D721Med (cell line): ENCODE measurements around the gene TRIM9.
A peak's percentile ranks its signal among the peaks of the same experiment; 100 is the strongest.

Experiments used
- DNase-seq: peaks from one replicate; pipeline ENCODE4 v3.0.0; 2011; ENCODE audit warnings: low spot score; ENCODE audit not compliant: insufficient read length
- FAIRE-seq: peaks from 2 replicates; lab custom pipeline; 2011; peaks lifted over from hg19 to GRCh38; lab: Jason Lieb, UNC
- TF ChIP-seq, protein P1 (sequence below): IDR thresholded peaks from 2 replicates; pipeline ENCODE4 v1.5.1; 2012; ENCODE audit warnings: mild to moderate bottlenecking, control low read depth; ENCODE audit not compliant: insufficient read depth; ENCODE audit errors: missing control alignments

The TRIM9 gene

DNA sequence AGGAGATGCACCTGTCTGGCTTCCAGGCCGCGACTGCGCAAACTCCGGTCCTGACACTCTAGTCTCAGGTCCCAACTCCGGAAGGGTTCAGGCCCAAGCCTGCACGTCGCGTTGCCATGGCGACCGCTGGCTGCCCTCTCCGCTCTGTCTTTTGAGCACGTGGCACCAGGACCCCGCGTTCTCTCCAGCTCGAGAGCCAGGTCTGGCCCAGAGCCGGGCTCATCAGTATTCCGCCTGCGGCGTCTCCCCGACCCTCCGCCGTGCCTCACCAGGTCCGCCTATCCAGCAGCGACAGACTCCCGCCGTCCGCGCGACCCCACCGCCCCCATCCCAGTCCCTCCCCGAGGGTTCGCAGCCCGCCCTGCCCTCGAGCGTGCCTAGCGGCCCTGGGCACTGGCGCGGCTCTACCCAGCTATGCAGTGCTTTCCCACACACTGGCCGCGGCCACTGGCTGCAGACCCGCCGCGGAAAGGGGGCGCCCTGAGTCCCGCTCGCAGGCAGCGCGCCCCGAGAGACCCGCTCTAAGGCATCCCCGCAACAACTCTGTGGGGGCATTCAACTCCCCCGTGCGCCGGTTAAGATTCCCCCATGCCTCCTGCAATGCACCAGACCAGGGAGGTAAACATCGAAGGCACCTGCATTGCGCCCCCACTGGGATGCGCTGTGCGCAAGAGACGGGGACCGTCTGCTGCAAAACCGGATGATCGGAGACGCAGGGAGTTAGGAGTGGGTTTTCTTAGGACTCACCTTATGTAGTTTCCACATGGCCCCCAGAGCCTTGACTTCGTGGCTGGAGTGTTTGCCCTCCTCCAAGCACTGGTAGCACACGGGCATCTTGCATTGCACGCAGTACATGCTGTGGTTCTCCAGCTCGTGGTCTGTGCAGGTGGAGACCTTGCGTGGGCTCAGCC lies 1.3 kb downstream of the TRIM9 start:
- FAIRE-seq (no peak), DNase-seq (peak; percentile 25)
- TF ChIP-seq, protein P1, sequence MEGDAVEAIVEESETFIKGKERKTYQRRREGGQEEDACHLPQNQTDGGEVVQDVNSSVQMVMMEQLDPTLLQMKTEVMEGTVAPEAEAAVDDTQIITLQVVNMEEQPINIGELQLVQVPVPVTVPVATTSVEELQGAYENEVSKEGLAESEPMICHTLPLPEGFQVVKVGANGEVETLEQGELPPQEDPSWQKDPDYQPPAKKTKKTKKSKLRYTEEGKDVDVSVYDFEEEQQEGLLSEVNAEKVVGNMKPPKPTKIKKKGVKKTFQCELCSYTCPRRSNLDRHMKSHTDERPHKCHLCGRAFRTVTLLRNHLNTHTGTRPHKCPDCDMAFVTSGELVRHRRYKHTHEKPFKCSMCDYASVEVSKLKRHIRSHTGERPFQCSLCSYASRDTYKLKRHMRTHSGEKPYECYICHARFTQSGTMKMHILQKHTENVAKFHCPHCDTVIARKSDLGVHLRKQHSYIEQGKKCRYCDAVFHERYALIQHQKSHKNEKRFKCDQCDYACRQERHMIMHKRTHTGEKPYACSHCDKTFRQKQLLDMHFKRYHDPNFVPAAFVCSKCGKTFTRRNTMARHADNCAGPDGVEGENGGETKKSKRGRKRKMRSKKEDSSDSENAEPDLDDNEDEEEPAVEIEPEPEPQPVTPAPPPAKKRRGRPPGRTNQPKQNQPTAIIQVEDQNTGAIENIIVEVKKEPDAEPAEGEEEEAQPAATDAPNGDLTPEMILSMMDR: peak; percentile 47

DNA sequence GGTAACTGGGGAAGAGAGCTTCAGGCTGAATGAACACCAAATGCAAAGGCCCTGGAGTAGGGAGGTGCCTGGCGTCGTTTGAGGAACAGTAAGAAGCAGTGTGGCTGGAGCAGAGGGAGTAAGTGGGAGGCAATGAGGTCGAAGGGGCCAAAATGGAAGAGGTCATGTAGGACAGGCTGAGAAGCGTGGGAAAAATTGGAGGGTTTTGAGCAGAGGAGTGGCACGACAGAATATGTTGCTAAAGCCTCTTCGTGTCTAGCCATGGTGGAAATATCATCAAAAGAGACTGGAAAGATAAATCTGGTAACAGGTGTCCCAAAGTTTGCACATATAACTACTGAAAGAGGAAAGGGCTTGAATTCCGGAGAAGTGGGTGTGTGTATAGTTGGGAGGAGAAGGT lies 1.9 kb downstream of the TRIM9 start:
- FAIRE-seq: no peak
- TF ChIP-seq, protein P1: no peak
- DNase-seq: no peak

DNA sequence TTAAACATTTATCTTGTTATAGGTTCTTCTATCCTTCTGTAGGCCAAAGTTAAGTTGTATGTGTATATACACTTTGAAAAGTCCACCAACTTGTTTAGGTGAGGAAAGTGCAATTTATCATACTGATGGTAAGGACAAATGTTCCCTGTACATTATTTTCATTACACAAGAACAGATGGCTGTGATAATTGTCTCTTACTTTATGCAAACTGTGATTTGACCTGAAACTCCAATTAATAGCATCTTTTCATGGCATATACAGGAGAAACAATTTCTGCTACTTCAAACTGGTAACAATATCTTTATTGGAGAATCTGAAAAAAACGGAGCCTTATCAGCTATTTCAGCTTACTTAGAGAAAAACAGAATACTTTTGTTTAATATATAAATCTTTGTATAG lies 5.6 kb downstream of the TRIM9 start:
- DNase-seq: no peak
- FAIRE-seq: no peak
- TF ChIP-seq, protein P1: no peak

DNA sequence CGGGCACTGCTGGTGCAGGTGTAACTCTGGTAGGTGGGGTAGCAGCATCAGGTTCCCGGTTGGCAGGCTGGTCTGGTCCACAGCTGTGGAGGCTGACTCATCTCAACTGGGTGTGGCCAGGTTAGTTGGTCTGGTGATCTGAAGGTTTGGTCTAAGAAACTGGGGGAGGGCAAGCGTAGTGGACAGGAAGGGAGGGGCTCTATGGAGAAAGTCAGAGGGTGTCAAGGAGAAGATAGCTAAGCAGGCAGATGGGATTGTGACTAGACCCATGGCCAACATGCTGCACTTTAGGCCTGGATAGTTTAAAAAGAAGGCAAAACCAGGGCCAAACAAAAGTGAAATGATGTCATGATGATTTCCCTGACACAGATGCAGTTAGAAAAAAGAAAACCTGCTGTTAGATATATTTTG lies 7.9 kb downstream of the TRIM9 start:
- DNase-seq: no peak
- no peak for FAIRE-seq
- TF ChIP-seq, protein P1: no peak

DNA sequence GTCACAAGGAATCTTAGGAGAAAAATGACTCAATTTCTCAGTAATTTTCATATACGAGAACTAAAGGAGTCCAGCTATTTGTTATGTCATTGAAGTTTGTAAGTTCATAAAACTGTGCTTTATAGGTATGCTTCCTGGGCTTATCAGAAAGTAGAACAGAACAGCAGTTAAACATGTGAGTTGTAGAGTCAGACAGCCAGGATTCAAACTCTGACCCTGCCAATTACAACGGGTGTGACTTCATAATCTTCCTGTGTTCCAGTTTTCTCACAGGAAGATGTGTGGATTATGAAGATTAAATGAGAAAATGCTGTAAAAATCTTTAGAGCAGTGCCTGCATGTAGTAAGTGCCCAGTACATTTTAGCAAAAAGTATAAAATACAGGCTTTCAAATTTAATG lies 8.9 kb downstream of the TRIM9 start:
- DNase-seq (no peak), FAIRE-seq (peak; percentile 63)
- TF ChIP-seq, protein P1: no peak

DNA sequence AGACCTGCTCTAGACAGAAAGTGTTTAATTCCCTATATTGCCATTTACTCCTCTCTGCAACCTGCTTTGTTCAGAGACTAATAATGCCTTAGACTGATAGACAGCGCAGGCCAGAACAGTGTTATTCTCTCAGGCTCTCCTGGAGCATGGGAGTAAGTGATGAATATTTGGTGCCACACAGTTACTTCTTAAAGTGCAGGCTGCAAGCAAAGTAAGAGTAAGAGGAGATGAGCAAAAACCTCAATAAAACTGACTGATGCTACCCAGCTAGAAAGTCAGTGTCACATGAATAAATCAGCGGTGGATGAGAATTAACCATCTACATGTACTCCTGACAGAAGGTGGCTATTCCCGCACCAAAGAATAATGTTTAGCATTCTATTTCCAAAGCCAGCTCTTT lies 9.9 kb downstream of the TRIM9 start:
- FAIRE-seq: no peak
- TF ChIP-seq, protein P1: no peak

DNA sequence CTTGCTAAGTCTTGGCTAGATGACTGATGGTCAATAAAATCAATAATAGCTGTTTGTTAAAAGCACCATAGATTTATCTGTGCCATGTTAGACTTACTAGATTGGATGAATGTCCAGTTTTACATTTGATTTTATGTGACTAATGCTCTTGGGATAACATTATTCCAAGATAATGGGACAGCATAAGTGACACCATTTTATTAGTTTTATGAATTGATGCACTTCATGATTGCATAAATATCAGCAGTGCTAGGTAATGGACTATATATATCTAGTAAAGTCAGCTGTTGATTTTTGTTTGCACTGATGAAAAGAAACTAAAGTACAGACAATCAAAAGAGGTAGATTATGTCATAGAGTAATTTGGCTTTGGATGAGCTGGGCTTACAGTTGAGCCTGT lies 10.4 kb downstream of the TRIM9 start:
- TF ChIP-seq, protein P1: no peak
- no peak for FAIRE-seq

More for the DNA sequence above, 9.9 kb downstream of the TRIM9 start:
- DNase-seq: no peak

More for the DNA sequence above, 10.4 kb downstream of the TRIM9 start:
- no peak for DNase-seq
